Lower leg skin (tissue), 4 donors: Measurements from ENCODE around the gene LHX3. TPM values are rescaled to one million over a fixed set of nuclear protein-coding genes. Genes with fewer than 3 reads are reported as not detected.

Experiments used
- DNase-seq, 2 donors: peaks; one replicate each; pipeline ENCODE4 v3.0.0-alpha.2; 2019; ENCODE audit warnings: low spot score in 2 of 2
- H3K4me3 ChIP-seq: fragments of 200-600 bp; sonication (generic); 2 replicates; pipeline ENCODE4 v1.5.1; 2017; ENCODE audit warnings: mild to moderate bottlenecking, low read depth; ENCODE audit not compliant: poor library complexity, severe bottlenecking
- CTCF ChIP-seq, 3 donors: fragments of 450-650 bp; IDR thresholded peaks; one replicate each; pipeline ENCODE4 v1.5.1; 2016; ENCODE audit warnings: antibody characterized with exemption in 3 of 3, mild to moderate bottlenecking in 3 of 3, moderate library complexity in 2 of 3
- POLR2A ChIP-seq, 2 donors: fragments of 450-650 bp; IDR thresholded peaks; one replicate each; pipeline ENCODE4 v1.6.1; 2016 to 2017; ENCODE audit warnings: antibody characterized with exemption in 2 of 2, mild to moderate bottlenecking in 1 of 2, moderate library complexity in 1 of 2
- WGBS, 2 donors: methylation state at CpG; one replicate each; pipeline ENCODE4 v1.1.5; 2018; 5-methylcytosine and 5-hydroxymethylcytosine counted together
- intact Hi-C: fragments of 100-400 bp; cut with DNase I; formaldehyde crosslinking; loops from one replicate; pipeline ENCODE4 v1.15.0; 2023; ENCODE audit warnings: low total_unique reads
- total RNA-seq, 4 donors: library from RNA; depleted of rRNA; stranded (reverse); fragments of >200 nt; gene quantifications; one replicate each; pipeline ENCODE4 v1.1.0, GENCODE V29; 2016

LHX3 gene
- total RNA-seq, 4 donors from 2014 or later = 0.42 TPM; not detected in 3

DNA sequence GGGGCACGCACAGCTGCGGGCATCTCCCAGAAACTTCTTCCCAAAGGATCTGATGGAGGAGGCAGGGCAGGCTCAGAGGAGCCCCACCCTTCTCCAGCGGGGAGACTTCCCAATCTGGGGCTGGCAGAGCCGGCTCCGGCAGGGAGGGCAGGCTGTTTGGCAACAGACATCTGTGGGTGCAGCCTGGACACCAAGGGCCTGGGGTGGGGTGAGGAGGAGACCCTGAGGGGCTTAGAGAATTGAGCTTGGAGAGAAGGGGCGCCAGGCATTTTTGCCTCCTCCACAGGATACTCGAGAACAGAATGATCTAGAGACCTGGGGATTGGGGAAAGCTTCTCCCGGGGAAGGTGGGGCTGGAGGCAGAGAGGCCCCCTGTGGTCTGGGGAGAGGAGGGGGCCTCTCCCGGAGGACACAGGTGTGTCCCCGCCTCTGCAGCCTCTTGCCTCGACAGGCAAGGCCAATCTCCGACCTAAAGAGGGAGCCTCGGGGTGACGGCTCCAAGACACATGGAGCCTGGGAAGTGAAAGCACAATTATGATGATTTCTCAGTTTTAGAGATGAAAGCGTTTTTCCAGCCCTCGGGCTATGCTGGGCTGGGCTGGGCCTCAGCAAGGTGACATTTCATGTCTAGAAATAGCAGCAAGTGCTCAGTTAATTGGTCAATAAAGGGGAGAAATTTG, 8.4 kb downstream of the LHX3 start:
- H3K4me3 ChIP-seq = no peak overlapping the region
- TF ChIP-seq POLR2A (IDR thresholded peaks at IDR 0.05) (no peak), CTCF (IDR thresholded peaks at IDR 0.05) (no peak)
- 2 to 3% methylated on average over 16 of the region's 16 CpGs for WGBS, 2 donors
- DNase-seq = no peak
- intact Hi-C loops = no loop called here

GRCh38 chr9:136194540-136194939, 10.4 kb downstream of the LHX3 start:
- 27 to 35% methylated on average over 4 to 5 of the region's 5 CpGs for WGBS, 2 donors

GRCh38 chr9:136193891-136194279, 11.0 kb downstream of the LHX3 start:
- intact Hi-C loops = no loop called here
- H3K4me3 ChIP-seq = no peak overlapping the region
- 9 to 10% methylated on average over 8 to 36 of the region's 45 CpGs for WGBS, 2 donors
- no peak for DNase-seq
- TF ChIP-seq POLR2A (IDR thresholded peaks at IDR 0.05) = no peak
- TF ChIP-seq CTCF (IDR thresholded peaks at IDR 0.05) = no peak

More at GRCh38 chr9:136194540-136194939, 10.4 kb downstream of the LHX3 start:
- H3K4me3 ChIP-seq = no peak overlapping the region
- DNase-seq = no peak
- intact Hi-C loops = no loop called here
- TF ChIP-seq POLR2A (IDR thresholded peaks at IDR 0.05) (no peak), CTCF (IDR thresholded peaks at IDR 0.05) (no peak)

- DNase-seq = no peak
- intact Hi-C loops = no loop called here
These were observed 11.6 kb downstream of the LHX3 start for GRCh38 chr9:136193127-136193890.

More at GRCh38 chr9:136193127-136193890, 11.6 kb downstream of the LHX3 start:
- no peak overlapping the region for H3K4me3 ChIP-seq
- TF ChIP-seq CTCF (IDR thresholded peaks at IDR 0.05) (no peak), POLR2A (IDR thresholded peaks at IDR 0.05) (no peak)
- WGBS, 2 donors = 2% methylated on average over 28 of the region's 96 CpGs; no CpG with 5 or more reads in 1 of the 2 donors
